Breast epithelium (tissue), 3 donors: Measurements from ENCODE around the gene INIP.

Experiments used
- POLR2A ChIP-seq: fragments of 450-650 bp; IDR thresholded peaks from one replicate; pipeline ENCODE4 v1.6.1; 2016; ENCODE audit warnings: antibody characterized with exemption, mild to moderate bottlenecking, moderate library complexity
- POLR2AphosphoS5 ChIP-seq, 3 donors: sonication (generic); formaldehyde crosslinking; IDR thresholded peaks; one replicate each; pipeline ENCODE4 v1.6.1; 2017; ENCODE audit warnings: antibody characterized with exemption in 3 of 3
- TF ChIP-seq, protein P1 (sequence below), 3 donors: fragments of 450-650 bp; IDR thresholded peaks; one replicate each; pipeline ENCODE4 v1.5.1; 2016 to 2017; ENCODE audit warnings: antibody characterized with exemption in 3 of 3, mild to moderate bottlenecking in 3 of 3, moderate library complexity in 3 of 3

DNA sequence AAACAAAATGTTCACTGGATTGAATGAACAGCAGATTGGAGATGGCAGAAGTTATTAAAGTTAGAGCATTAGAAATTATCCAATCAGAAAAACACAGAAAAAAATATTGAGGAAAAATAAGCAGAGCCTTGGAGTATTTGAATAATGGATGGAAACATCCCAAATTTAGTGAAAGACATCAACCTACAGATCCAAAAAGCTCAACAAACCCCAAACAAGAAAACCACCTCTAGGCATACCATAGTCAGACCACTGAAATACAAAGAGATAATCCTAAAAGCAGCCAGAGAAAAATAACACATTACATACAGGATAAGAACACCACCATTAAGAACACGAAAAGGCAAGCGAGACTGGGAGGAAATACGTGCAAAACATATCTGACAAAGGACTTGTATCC lies 5.2 kb downstream of the INIP start:
- TF ChIP-seq, protein P1, sequence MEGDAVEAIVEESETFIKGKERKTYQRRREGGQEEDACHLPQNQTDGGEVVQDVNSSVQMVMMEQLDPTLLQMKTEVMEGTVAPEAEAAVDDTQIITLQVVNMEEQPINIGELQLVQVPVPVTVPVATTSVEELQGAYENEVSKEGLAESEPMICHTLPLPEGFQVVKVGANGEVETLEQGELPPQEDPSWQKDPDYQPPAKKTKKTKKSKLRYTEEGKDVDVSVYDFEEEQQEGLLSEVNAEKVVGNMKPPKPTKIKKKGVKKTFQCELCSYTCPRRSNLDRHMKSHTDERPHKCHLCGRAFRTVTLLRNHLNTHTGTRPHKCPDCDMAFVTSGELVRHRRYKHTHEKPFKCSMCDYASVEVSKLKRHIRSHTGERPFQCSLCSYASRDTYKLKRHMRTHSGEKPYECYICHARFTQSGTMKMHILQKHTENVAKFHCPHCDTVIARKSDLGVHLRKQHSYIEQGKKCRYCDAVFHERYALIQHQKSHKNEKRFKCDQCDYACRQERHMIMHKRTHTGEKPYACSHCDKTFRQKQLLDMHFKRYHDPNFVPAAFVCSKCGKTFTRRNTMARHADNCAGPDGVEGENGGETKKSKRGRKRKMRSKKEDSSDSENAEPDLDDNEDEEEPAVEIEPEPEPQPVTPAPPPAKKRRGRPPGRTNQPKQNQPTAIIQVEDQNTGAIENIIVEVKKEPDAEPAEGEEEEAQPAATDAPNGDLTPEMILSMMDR (IDR thresholded peaks at IDR 0.05): no peak
- no peak for TF ChIP-seq POLR2A
- TF ChIP-seq POLR2AphosphoS5 (IDR thresholded peaks at IDR 0.05): no peak
